KMS-11 (cell line): ENCODE measurements around the gene ITPKB.

Source experiments
- H2AFZ ChIP-seq: fragments of 200-600 bp; sonication (generic); 2 replicates; pipeline ENCODE4 v1.6.1; 2016; ENCODE audit warnings: antibody characterized with exemption, mixed run types, low read depth
- H3K27ac ChIP-seq: fragments of 200-600 bp; sonication (generic); 2 replicates; pipeline ENCODE4 v1.6.1; 2016; ENCODE audit warnings: mild to moderate bottlenecking, mixed run types
- H3K27me3 ChIP-seq: fragments of 200-600 bp; sonication (generic); 2 replicates; pipeline ENCODE4 v1.6.1; 2017; ENCODE audit warnings: mild to moderate bottlenecking, low read depth, mixed run types, moderate library complexity; ENCODE audit not compliant: insufficient read depth
- H3K36me3 ChIP-seq: fragments of 200-600 bp; sonication (generic); 2 replicates; pipeline ENCODE4 v1.6.1; 2017; ENCODE audit warnings: mild to moderate bottlenecking, mixed run types; ENCODE audit not compliant: insufficient read depth
- H3K4me1 ChIP-seq: fragments of 200-600 bp; sonication (generic); 2 replicates; pipeline ENCODE4 v1.6.1; 2016; ENCODE audit warnings: mild to moderate bottlenecking, low read depth, mixed run types; ENCODE audit not compliant: poor library complexity, severe bottlenecking
- H3K4me2 ChIP-seq: fragments of 200-600 bp; sonication (generic); 2 replicates; pipeline ENCODE4 v1.7.0; 2016; ENCODE audit warnings: mild to moderate bottlenecking, mixed run types
- H3K4me3 ChIP-seq: fragments of 200-600 bp; sonication (generic); IDR thresholded peaks from 2 replicates; pipeline ENCODE4 v1.6.1; 2017; ENCODE audit warnings: low read depth, low read length, mixed read lengths; ENCODE audit not compliant: insufficient read depth
- H3K79me2 ChIP-seq: fragments of 200-600 bp; sonication (generic); 2 replicates; pipeline ENCODE4 v1.6.1; 2016; ENCODE audit warnings: low read depth, mixed run types; ENCODE audit not compliant: insufficient read depth
- H3K9ac ChIP-seq: fragments of 200-600 bp; sonication (generic); 2 replicates; pipeline ENCODE4 v1.6.1; 2016; ENCODE audit warnings: mild to moderate bottlenecking, mixed run types
- H4K20me1 ChIP-seq: fragments of 200-600 bp; sonication (generic); 2 replicates; pipeline ENCODE4 v1.6.1; 2016; ENCODE audit warnings: mild to moderate bottlenecking, mixed run types; ENCODE audit not compliant: insufficient read depth
- CTCF ChIP-seq: fragments of 200-600 bp; sonication (generic); conservative IDR thresholded peaks from 2 replicates; pipeline ENCODE4 v1.6.1; 2017; ENCODE audit warnings: low read depth, mild to moderate bottlenecking, antibody characterized with exemption, low read length, moderate library complexity, mixed read lengths

The ITPKB gene

GRCh38 chr1:226677027-226678020 is 61.8 kb downstream of the ITPKB start:
- Histone ChIP-seq H3K4me1 (peaks cover 57% of the 10 kb centered on the region), H3K4me2 (peak overlapping the region; percentile 43), H3K4me3 (no peak overlapping the region), H2AFZ (no peak overlapping the region), H3K9ac (no peak overlapping the region), H3K27me3 (no peaks in the 10 kb centered on the region), H3K79me2 (peaks cover 5% of the 10 kb centered on the region; the same call in 1 of the 2 replicates), H3K36me3 (no peaks in the 10 kb centered on the region), H4K20me1 (no peaks in the 10 kb centered on the region), H3K27ac (no peak overlapping the region)
- no peak for TF ChIP-seq CTCF

- Histone ChIP-seq H4K20me1 (no peaks in the 10 kb centered on the region), H2AFZ (no peak overlapping the region), H3K9ac (no peak overlapping the region), H3K36me3 (no peaks in the 10 kb centered on the region), H3K27ac (no peak overlapping the region), H3K4me1 (peaks cover 57% of the 10 kb centered on the region), H3K4me2 (peak overlapping the region; percentile 43), H3K4me3 (no peak overlapping the region), H3K79me2 (peaks cover 5% of the 10 kb centered on the region; the same call in 1 of the 2 replicates), H3K27me3 (no peaks in the 10 kb centered on the region)
- no peak for TF ChIP-seq CTCF
These were observed 62.7 kb downstream of the ITPKB start for GRCh38 chr1:226676381-226676780.

GRCh38 chr1:226675715-226676357 is 63.2 kb downstream of the ITPKB start:
- Histone ChIP-seq H3K9ac (no peak overlapping the region), H4K20me1 (no peaks in the 10 kb centered on the region), H3K4me3 (no peak overlapping the region), H3K4me2 (peak overlapping the region; percentile 43; the same call in 1 of the 2 replicates), H3K79me2 (peaks cover 5% of the 10 kb centered on the region; the same call in 1 of the 2 replicates), H3K27ac (no peak overlapping the region), H3K27me3 (no peaks in the 10 kb centered on the region), H2AFZ (no peak overlapping the region), H3K4me1 (peaks cover 57% of the 10 kb centered on the region), H3K36me3 (no peaks in the 10 kb centered on the region)
- no peak for TF ChIP-seq CTCF

- H3K4me3 ChIP-seq: no peak overlapping the region
- no peaks in the 10 kb centered on the region for H4K20me1 ChIP-seq
- H3K9ac ChIP-seq: no peak overlapping the region
- H3K27ac ChIP-seq: no peak overlapping the region
- no peak for TF ChIP-seq CTCF
- no peaks in the 10 kb centered on the region for H3K36me3 ChIP-seq
- H3K79me2 ChIP-seq: peaks cover 5% of the 10 kb centered on the region; the same call in 1 of the 2 replicates
- H2AFZ ChIP-seq: no peak overlapping the region
- H3K4me2 ChIP-seq: no peak overlapping the region
- H3K4me1 ChIP-seq: peaks cover 51% of the 10 kb centered on the region
- H3K27me3 ChIP-seq: no peaks in the 10 kb centered on the region
These were observed 64.0 kb downstream of the ITPKB start for GRCh38 chr1:226674892-226675714.
